OCI-LY1 (cell line): Measurements from ENCODE around the gene GOLGA6D.

Experiments
- EZH2 ChIP-seq: fragments of 200-600 bp; sonication (generic), shearing (Covaris generic); IDR thresholded peaks from 2 replicates; pipeline ENCODE4 v1.8.0; 2017; ENCODE audit warnings: borderline replicate concordance, mixed run types, mild to moderate bottlenecking, antibody characterized with exemption, low read length, moderate library complexity, mixed read lengths
- TF ChIP-seq, protein P1 (sequence below): fragments of 200-600 bp; sonication (generic), shearing (Covaris generic); IDR thresholded peaks from 2 replicates; pipeline ENCODE4 v1.5.1; 2017; ENCODE audit warnings: mild to moderate bottlenecking, antibody characterized with exemption, low read length, moderate library complexity, mixed read lengths

DNA sequence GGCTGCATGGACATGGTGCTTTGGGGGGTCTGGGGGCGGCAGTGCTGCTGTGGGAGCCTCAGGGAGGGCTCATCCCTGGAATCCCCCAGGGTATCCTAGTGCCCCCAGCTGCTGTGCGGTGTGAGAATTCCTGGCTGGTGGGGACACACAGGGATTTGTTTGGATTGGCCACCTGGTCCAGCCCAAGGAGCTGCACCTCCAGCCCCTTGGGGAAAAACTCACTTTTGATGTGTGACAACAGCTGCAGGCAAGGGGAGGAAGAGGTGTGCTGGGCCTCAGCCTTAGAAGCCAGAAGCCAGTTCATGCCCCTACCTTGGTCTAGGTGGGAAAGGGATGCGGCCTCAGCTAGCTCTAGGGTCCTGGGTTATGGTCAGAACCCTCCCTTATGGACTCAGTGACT, 44.9 kb downstream of the GOLGA6D start:
- no peak for TF ChIP-seq EZH2
- TF ChIP-seq, protein P1, sequence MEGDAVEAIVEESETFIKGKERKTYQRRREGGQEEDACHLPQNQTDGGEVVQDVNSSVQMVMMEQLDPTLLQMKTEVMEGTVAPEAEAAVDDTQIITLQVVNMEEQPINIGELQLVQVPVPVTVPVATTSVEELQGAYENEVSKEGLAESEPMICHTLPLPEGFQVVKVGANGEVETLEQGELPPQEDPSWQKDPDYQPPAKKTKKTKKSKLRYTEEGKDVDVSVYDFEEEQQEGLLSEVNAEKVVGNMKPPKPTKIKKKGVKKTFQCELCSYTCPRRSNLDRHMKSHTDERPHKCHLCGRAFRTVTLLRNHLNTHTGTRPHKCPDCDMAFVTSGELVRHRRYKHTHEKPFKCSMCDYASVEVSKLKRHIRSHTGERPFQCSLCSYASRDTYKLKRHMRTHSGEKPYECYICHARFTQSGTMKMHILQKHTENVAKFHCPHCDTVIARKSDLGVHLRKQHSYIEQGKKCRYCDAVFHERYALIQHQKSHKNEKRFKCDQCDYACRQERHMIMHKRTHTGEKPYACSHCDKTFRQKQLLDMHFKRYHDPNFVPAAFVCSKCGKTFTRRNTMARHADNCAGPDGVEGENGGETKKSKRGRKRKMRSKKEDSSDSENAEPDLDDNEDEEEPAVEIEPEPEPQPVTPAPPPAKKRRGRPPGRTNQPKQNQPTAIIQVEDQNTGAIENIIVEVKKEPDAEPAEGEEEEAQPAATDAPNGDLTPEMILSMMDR, result no peak
